Loucy (cell line): Measurements from ENCODE around the gene C1orf52.

Experiments used
- CTCF ChIP-seq: fragments of 200-600 bp; sonication (generic); conservative IDR thresholded peaks from 2 replicates; pipeline ENCODE4 v1.5.1; 2014; ENCODE audit warnings: mild to moderate bottlenecking, antibody characterized with exemption, low read length
- EZH2phosphoT487 ChIP-seq: fragments of 200-600 bp; IDR thresholded peaks from 2 replicates; pipeline ENCODE4 v1.6.1; 2018; ENCODE audit warnings: antibody characterized with exemption, mild to moderate bottlenecking, moderate library complexity, borderline replicate concordance

- no peak for TF ChIP-seq CTCF
- no peak for TF ChIP-seq EZH2phosphoT487
These were observed 18.3 kb upstream of the C1orf52 start for GRCh38 chr1:85277802-85278201.
